IPS-18c (cell line): Measurements from ENCODE around the gene SIGLEC15.

Source experiments
- H3K4me3 ChIP-seq: 2 replicates; pipeline ENCODE4 v1.7.0; 2013; ENCODE audit warnings: low read depth, mild to moderate bottlenecking, low read length, moderate library complexity; ENCODE audit not compliant: insufficient read depth
- H3K9me3 ChIP-seq: one replicate; pipeline ENCODE4 v1.6.1; 2013; ENCODE audit warnings: mild to moderate bottlenecking, low read length, moderate library complexity; ENCODE audit not compliant: control insufficient read depth, insufficient read depth

The SIGLEC15 gene

GRCh38 chr18:45825258-45826044 is at the start of gene SIGLEC15:
Gene SIGLEC15 (plus strand): TSS chr18:45825675. CDS start chr18:45825729, 54 bp downstream.
- Histone ChIP-seq H3K4me3 (no peak within 1 kb of the TSS), H3K9me3 (no peaks in the 10 kb centered on the region)

- Histone ChIP-seq H3K9me3 (no peaks in the 10 kb centered on the region), H3K4me3 (no peak overlapping the region)
Measured at GRCh38 chr18:45775743-45776142, 49.7 kb upstream of the SIGLEC15 start.

GRCh38 chr18:45777393-45777792 is 48.1 kb upstream of the SIGLEC15 start:
- no peaks in the 10 kb centered on the region for H3K9me3 ChIP-seq
- no peak overlapping the region for H3K4me3 ChIP-seq

GRCh38 chr18:45780568-45780967 is 44.9 kb upstream of the SIGLEC15 start:
- Histone ChIP-seq H3K4me3 (no peak overlapping the region), H3K9me3 (no peaks in the 10 kb centered on the region)

GRCh38 chr18:45782662-45783061 is 42.8 kb upstream of the SIGLEC15 start:
- Histone ChIP-seq H3K4me3 (no peak overlapping the region), H3K9me3 (no peaks in the 10 kb centered on the region)

- H3K9me3 ChIP-seq, result no peaks in the 10 kb centered on the region
Measured at GRCh38 chr18:45783097-45784075, 42.1 kb upstream of the SIGLEC15 start.

GRCh38 chr18:45785134-45785533 is 40.3 kb upstream of the SIGLEC15 start:
- no peaks in the 10 kb centered on the region for H3K9me3 ChIP-seq
- H3K4me3 ChIP-seq, result no peak overlapping the region

More at GRCh38 chr18:45783097-45784075, 42.1 kb upstream of the SIGLEC15 start:
- H3K4me3 ChIP-seq, result no peak overlapping the region

- no peak overlapping the region for H3K4me3 ChIP-seq
- H3K9me3 ChIP-seq, result no peaks in the 10 kb centered on the region
Measured at GRCh38 chr18:45786941-45787340, 38.5 kb upstream of the SIGLEC15 start.

GRCh38 chr18:45787346-45787745 is 38.1 kb upstream of the SIGLEC15 start:
- Histone ChIP-seq H3K9me3 (no peaks in the 10 kb centered on the region), H3K4me3 (no peak overlapping the region)

- Histone ChIP-seq H3K4me3 (no peak overlapping the region), H3K9me3 (no peaks in the 10 kb centered on the region)
Measured at GRCh38 chr18:45788861-45789260, 36.6 kb upstream of the SIGLEC15 start.

- Histone ChIP-seq H3K4me3 (no peak overlapping the region), H3K9me3 (no peaks in the 10 kb centered on the region)
Measured at GRCh38 chr18:45792506-45793263, 32.8 kb upstream of the SIGLEC15 start.

- H3K9me3 ChIP-seq, result no peaks in the 10 kb centered on the region
- H3K4me3 ChIP-seq, result no peak overlapping the region
Measured at GRCh38 chr18:45793264-45793965, 32.1 kb upstream of the SIGLEC15 start.

- no peak overlapping the region for H3K4me3 ChIP-seq
- peaks cover 10% of the 10 kb centered on the region for H3K9me3 ChIP-seq
Measured at GRCh38 chr18:45801416-45802004, 24.0 kb upstream of the SIGLEC15 start.

- H3K9me3 ChIP-seq, result peaks cover 10% of the 10 kb centered on the region
- H3K4me3 ChIP-seq, result no peak overlapping the region
Measured at GRCh38 chr18:45802814-45803492, 22.5 kb upstream of the SIGLEC15 start.

- Histone ChIP-seq H3K9me3 (peaks cover 6% of the 10 kb centered on the region), H3K4me3 (no peak overlapping the region)
Measured at GRCh38 chr18:45805551-45805950, 19.9 kb upstream of the SIGLEC15 start.

GRCh38 chr18:45806226-45806625 is 19.2 kb upstream of the SIGLEC15 start:
- no peak overlapping the region for H3K4me3 ChIP-seq
- peaks cover 5% of the 10 kb centered on the region for H3K9me3 ChIP-seq
